HepG2 (cell line): ENCODE measurements around the gene TMEM80. TPM values are rescaled to one million over a fixed set of nuclear protein-coding genes. Genes with fewer than 3 reads are reported as not detected.

Experiments used
- ATAC-seq: fragments of 200-7000 bp; cut with Tn5 transposase; 3 replicates; pipeline ENCODE4 v1.9.1; 2020; ENCODE audit warnings: mild to moderate bottlenecking, moderate library complexity
- BruUV-seq: library from RNA; stranded (reverse); fragments of 400-500 nt; replicated peaks from 2 replicates; lab custom pipeline; 2021; lab: Mats Ljungman, UMichigan
- CTCF ChIA-PET: fragments of 300-600 bp; formaldehyde crosslinking; extraction: SDS; loops from one replicate; lab custom pipeline; 2021; ENCODE audit warnings: low total read pairs, inconsistent platforms, low intra/inter-chr PET ratio; lab: Yijun Ruan, JAX
- POLR2A ChIA-PET: fragments of 350-600 bp; sonication (Branson Sonifier 250); formaldehyde crosslinking; loops from one replicate; lab custom pipeline; 2020; ENCODE audit warnings: antibody characterized with exemption, inconsistent platforms; lab: Yijun Ruan, JAX
- DNase-seq: peaks from one replicate; pipeline ENCODE4 v3.0.0-alpha.2; 2015; ENCODE audit warnings: low spot score
- FAIRE-seq: peaks from 3 replicates; lab custom pipeline; 2011; peaks lifted over from hg19 to GRCh38; lab: Jason Lieb, UNC
- H2AFZ ChIP-seq: one replicate; pipeline ENCODE4 v1.6.1; 2011; ENCODE audit warnings: low read length, inconsistent platforms
- H3K27ac ChIP-seq: fragments of 300-600 bp; 3 replicates; pipeline ENCODE4 v1.8.0; 2011; ENCODE audit warnings: mixed run types, mild to moderate bottlenecking, mixed read lengths, low read length, inconsistent platforms; ENCODE audit not compliant: insufficient read depth; ENCODE audit errors: extremely low read length
- H3K27me3 ChIP-seq, 2 experiments: fragments of 200-600 bp in 1 of 2; 2 replicates in 1 of 2; 3 replicates in 1 of 2; pipeline versions ENCODE4 v1.6.0 to v1.8.0; 2011; ENCODE audit warnings: low read length in 2 of 2, mild to moderate bottlenecking in 2 of 2, moderate library complexity in 2 of 2, inconsistent platforms in 1 of 2; ENCODE audit not compliant: insufficient read depth in 2 of 2, control insufficient read depth in 1 of 2
- H3K36me3 ChIP-seq, 2 experiments: fragments of 200-600 bp in 1 of 2; replicated peaks in 1 of 2; 2 replicates in 1 of 2; 3 replicates in 1 of 2; pipeline versions ENCODE4 v1.5.1 to v1.8.0; 2011; ENCODE audit warnings: low read length in 2 of 2, inconsistent platforms in 1 of 2; ENCODE audit not compliant: insufficient read depth in 2 of 2, control insufficient read depth in 1 of 2
- H3K4me1 ChIP-seq: 2 replicates; pipeline ENCODE4 v1.5.1; 2012; ENCODE audit warnings: low read length, inconsistent platforms; ENCODE audit not compliant: insufficient read depth
- H3K4me2 ChIP-seq: 2 replicates; pipeline ENCODE4 v1.6.0; 2011; ENCODE audit warnings: low read depth, low read length, inconsistent platforms
- H3K4me3 ChIP-seq, 3 experiments: fragments of 200-600 bp in 1 of 3; sonication (generic), shearing (Covaris generic) in 1 of 3; replicated peaks in 1 of 3; 2 replicates each; pipeline ENCODE4 v1.5.1; 2011 to 2016; ENCODE audit warnings: low read length in 3 of 3, inconsistent platforms in 2 of 3, low read depth in 2 of 3, mild to moderate bottlenecking in 2 of 3, control low read depth in 1 of 3, mixed read lengths in 1 of 3; ENCODE audit not compliant: insufficient read depth in 1 of 3
- H3K79me2 ChIP-seq: one replicate; pipeline ENCODE4 v1.6.1; 2011; ENCODE audit warnings: low read length, inconsistent platforms; ENCODE audit not compliant: insufficient read depth
- H3K9ac ChIP-seq: 2 replicates; pipeline ENCODE4 v1.6.0; 2011; ENCODE audit warnings: mild to moderate bottlenecking, low read depth, low read length, inconsistent platforms; ENCODE audit not compliant: insufficient read depth
- H3K9me3 ChIP-seq: 2 replicates; pipeline ENCODE4 v1.5.1; 2012; ENCODE audit warnings: mild to moderate bottlenecking, low read length
- H4K20me1 ChIP-seq: 2 replicates; pipeline ENCODE4 v1.6.0; 2011; ENCODE audit warnings: inconsistent platforms, mild to moderate bottlenecking, low read length, moderate library complexity; ENCODE audit not compliant: insufficient read depth
- DNMT1 ChIP-seq: sonication (generic); formaldehyde crosslinking; IDR thresholded peaks from 2 replicates; pipeline ENCODE4 v1.5.1; 2020; ENCODE audit warnings: mild to moderate bottlenecking, missing genetic modification reagents
- HIVEP1 ChIP-seq: sonication (generic); formaldehyde crosslinking; IDR thresholded peaks from 2 replicates; pipeline ENCODE4 v1.4.0; 2020; ENCODE audit warnings: mild to moderate bottlenecking, missing genetic modification reagents
- KDM3A ChIP-seq: IDR thresholded peaks from 2 replicates; pipeline ENCODE4 v1.6.1; 2018; ENCODE audit warnings: low read depth, missing compliant biosample characterization
- PAWR ChIP-seq: sonication (generic); formaldehyde crosslinking; IDR thresholded peaks from 2 replicates; pipeline ENCODE4 v1.4.0; 2020; ENCODE audit warnings: missing genetic modification reagents, mild to moderate bottlenecking, borderline replicate concordance
- PRPF4 ChIP-seq: fragments of 200-400 bp; formaldehyde crosslinking; IDR thresholded peaks from 2 replicates; pipeline ENCODE4 v1.6.1; 2016; ENCODE audit warnings: low read length, low read depth; ENCODE audit not compliant: poor library complexity, severe bottlenecking
- STAG1 ChIP-seq: sonication (generic); formaldehyde crosslinking; IDR thresholded peaks from 2 replicates; pipeline ENCODE4 v1.4.0; 2020; ENCODE audit warnings: missing genetic modification reagents
- TCF7 ChIP-seq: sonication (generic); IDR thresholded peaks from 2 replicates; pipeline ENCODE4 v1.6.1; 2016; ENCODE audit warnings: antibody characterized with exemption, low read depth
- THAP11 ChIP-seq: IDR thresholded peaks from 2 replicates; pipeline ENCODE4 v1.6.1; 2016; ENCODE audit warnings: missing biosample characterization, missing genetic modification reagents
- ZBTB1 ChIP-seq: sonication (generic); formaldehyde crosslinking; IDR thresholded peaks from 2 replicates; pipeline ENCODE4 v1.4.0; 2020; ENCODE audit warnings: missing genetic modification reagents, borderline replicate concordance
- ZNF235 ChIP-seq: sonication (generic); formaldehyde crosslinking; IDR thresholded peaks from 2 replicates; pipeline ENCODE4 v1.8.1; 2023; ENCODE audit warnings: mild to moderate bottlenecking, missing genetic modification reagents, borderline replicate concordance
- ZNF850 ChIP-seq: sonication (generic); formaldehyde crosslinking; conservative IDR thresholded peaks from 2 replicates; pipeline ENCODE4 v1.9.0; 2021; ENCODE audit warnings: mild to moderate bottlenecking, missing genetic modification reagents
- WGBS: methylation state at CpG from one replicate; pipeline ENCODE4 v1.1.6; 2017; ENCODE audit warnings: low lambda C conversion rate; 5-methylcytosine and 5-hydroxymethylcytosine counted together
- in situ Hi-C: cut with HindIII; loops from 2 replicates; pipeline ENCODE4 v1.10.0; 2017; ENCODE audit warnings: low pct_unique_long_range_greater_than_20kb; ENCODE audit not compliant: extremely low pct_ligation_motif_present
- intact Hi-C: fragments of 100-400 bp; cut with micrococcal nuclease; formaldehyde crosslinking; loops from one replicate; pipeline ENCODE4 v1.10.0; 2022; ENCODE audit not compliant: unreplicated experiment
- polyA plus RNA-seq, 8 experiments: library from polyadenylated mRNA; depleted of rRNA in 3 of 8; stranded (reverse) in 7 of 8; unstranded in 1 of 8; fragments of >200 nt; fragmentation: Illumina TruSeq in 4 of 8; extraction: Trizol in 4 of 8; gene quantifications; 2 replicates each; pipeline versions ENCODE4 v1.2.1 to v1.2.3, GENCODE V29; 2011 to 2016; ENCODE audit warnings: low read depth in 4 of 8, missing spikeins in 1 of 8, mixed read lengths in 1 of 8; ENCODE audit not compliant: insufficient read depth in 1 of 8
- total RNA-seq, 5 experiments: library from RNA; depleted of rRNA; stranded (reverse); fragments of >200 nt; fragmentation: Illumina TruSeq; extraction: Trizol; gene quantifications; 2 replicates each; pipeline ENCODE4 v1.2.3, GENCODE V29; 2016; ENCODE audit warnings: low read depth in 1 of 5
- TF ChIP-seq, protein P1 (sequence below): sonication (generic); formaldehyde crosslinking; IDR thresholded peaks from 2 replicates; pipeline ENCODE4 v1.8.1; 2022; ENCODE audit warnings: low read depth, mild to moderate bottlenecking, missing genetic modification reagents
- TF ChIP-seq, protein P2 (sequence below): sonication (generic); formaldehyde crosslinking; IDR thresholded peaks from 2 replicates; pipeline ENCODE4 v1.4.0; 2020; ENCODE audit warnings: mild to moderate bottlenecking, missing genetic modification reagents

Gene TMEM80
- total and polyA plus RNA-seq, 2 of the 13 experiments (the other 11 are each of a cell fraction or from before 2014, with no cell fraction given), result 5.6 to 17.1 TPM

- peaks cover 5% of the 10 kb centered on the region; the same call in 1 of the 2 replicates for H4K20me1 ChIP-seq
- no peak overlapping the region for H3K9ac ChIP-seq
- H3K27ac ChIP-seq, result peak overlapping the region; percentile 30
- H2AFZ ChIP-seq, result no peak overlapping the region
- BruUV-seq, result no TSS peak
- FAIRE-seq (no peak), DNase-seq (no peak), ATAC-seq (no peak)
- POLR2A ChIA-PET, result interaction anchor here (1.8 to 2.9 kb wide), 2 partner anchors 7 to 10 kb away, joined by 12 to 24 read pairs; no protein-coding TSS in a partner anchor
- peaks cover 4 to 15% of the 10 kb centered on the region in 2 experiments; a peak in 4 of 5 replicates for H3K36me3 ChIP-seq
- 99% methylated on average over 6 of the region's 6 CpGs for WGBS
- no peak overlapping the region for H3K4me2 ChIP-seq
- in situ Hi-C loops (no loop called here), intact Hi-C loops (no loop called here)
- no peaks in the 10 kb centered on the region for H3K9me3 ChIP-seq
- CTCF ChIA-PET, result no interaction called here
- no peak for TF ChIP-seq PRPF4
- TF ChIP-seq ZNF850 (CRISPR knock-in tag), result no peak
- no peak for TF ChIP-seq ZBTB1 (CRISPR knock-in tag)
- TF ChIP-seq, protein P1, sequence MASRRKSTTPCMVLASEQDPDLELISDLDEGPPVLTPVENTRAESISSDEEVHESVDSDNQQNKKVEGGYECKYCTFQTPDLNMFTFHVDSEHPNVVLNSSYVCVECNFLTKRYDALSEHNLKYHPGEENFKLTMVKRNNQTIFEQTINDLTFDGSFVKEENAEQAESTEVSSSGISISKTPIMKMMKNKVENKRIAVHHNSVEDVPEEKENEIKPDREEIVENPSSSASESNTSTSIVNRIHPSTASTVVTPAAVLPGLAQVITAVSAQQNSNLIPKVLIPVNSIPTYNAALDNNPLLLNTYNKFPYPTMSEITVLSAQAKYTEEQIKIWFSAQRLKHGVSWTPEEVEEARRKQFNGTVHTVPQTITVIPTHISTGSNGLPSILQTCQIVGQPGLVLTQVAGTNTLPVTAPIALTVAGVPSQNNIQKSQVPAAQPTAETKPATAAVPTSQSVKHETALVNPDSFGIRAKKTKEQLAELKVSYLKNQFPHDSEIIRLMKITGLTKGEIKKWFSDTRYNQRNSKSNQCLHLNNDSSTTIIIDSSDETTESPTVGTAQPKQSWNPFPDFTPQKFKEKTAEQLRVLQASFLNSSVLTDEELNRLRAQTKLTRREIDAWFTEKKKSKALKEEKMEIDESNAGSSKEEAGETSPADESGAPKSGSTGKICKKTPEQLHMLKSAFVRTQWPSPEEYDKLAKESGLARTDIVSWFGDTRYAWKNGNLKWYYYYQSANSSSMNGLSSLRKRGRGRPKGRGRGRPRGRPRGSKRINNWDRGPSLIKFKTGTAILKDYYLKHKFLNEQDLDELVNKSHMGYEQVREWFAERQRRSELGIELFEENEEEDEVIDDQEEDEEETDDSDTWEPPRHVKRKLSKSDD, result no peak
- no peak for TF ChIP-seq DNMT1 (CRISPR knock-in tag)
- TF ChIP-seq HIVEP1, result no peak
- TF ChIP-seq, protein P2, sequence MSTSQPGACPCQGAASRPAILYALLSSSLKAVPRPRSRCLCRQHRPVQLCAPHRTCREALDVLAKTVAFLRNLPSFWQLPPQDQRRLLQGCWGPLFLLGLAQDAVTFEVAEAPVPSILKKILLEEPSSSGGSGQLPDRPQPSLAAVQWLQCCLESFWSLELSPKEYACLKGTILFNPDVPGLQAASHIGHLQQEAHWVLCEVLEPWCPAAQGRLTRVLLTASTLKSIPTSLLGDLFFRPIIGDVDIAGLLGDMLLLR (CRISPR knock-in tag), result no peak
- TF ChIP-seq STAG1 (CRISPR knock-in tag), result no peak
- TF ChIP-seq ZNF235, result no peak
- TF ChIP-seq KDM3A, result no peak
- no peak for TF ChIP-seq TCF7
- no peak for TF ChIP-seq THAP11 (CRISPR knock-in tag)
- TF ChIP-seq PAWR, result no peak
- peaks cover 40% of the 10 kb centered on the region for H3K79me2 ChIP-seq
- H3K4me1 ChIP-seq, result peaks cover 60% of the 10 kb centered on the region
- H3K27me3 ChIP-seq, result no peaks in the 10 kb centered on the region
- no peak overlapping the region for H3K4me3 ChIP-seq
Measured at GRCh38 chr11:714436-714835, 18.8 kb downstream of the TMEM80 start.
